Panc1 (cell line): ENCODE results near the gene SLC8A1. TPM values are rescaled to one million over a fixed set of nuclear protein-coding genes. Genes with fewer than 3 reads are reported as not detected.

Experiments used
- ATAC-seq: fragments of 200-7000 bp; cut with Tn5 transposase; 2 replicates; pipeline ENCODE4 v1.9.1; 2020; ENCODE audit warnings: mild to moderate bottlenecking, moderate library complexity
- BruUV-seq: library from RNA; stranded (reverse); fragments of 400-500 nt; replicated peaks from 2 replicates; lab custom pipeline; 2021; lab: Mats Ljungman, UMichigan
- CTCF ChIA-PET: fragments of 300-600 bp; sonication (Branson Sonifier 250); formaldehyde crosslinking; loops from one replicate; lab custom pipeline; 2022; ENCODE audit warnings: antibody characterized with exemption; lab: Charles Lee
- POLR2A ChIA-PET: fragments of 300-600 bp; sonication (Branson Sonifier 250); formaldehyde crosslinking; loops from one replicate; lab custom pipeline; 2022; ENCODE audit warnings: antibody characterized with exemption; lab: Charles Lee
- DNase-seq: peaks from one replicate; pipeline ENCODE4 v3.0.0-alpha.2; 2010; ENCODE audit warnings: low read depth, low spot score
- H3K27ac ChIP-seq: 2 replicates; pipeline ENCODE4 v1.5.1; 2011; ENCODE audit warnings: mild to moderate bottlenecking, low read length, inconsistent platforms
- H3K27me3 ChIP-seq: fragments of 200-500 bp; sonication (Bioruptor generic); 2 replicates; pipeline ENCODE4 v1.6.0; 2014; ENCODE audit warnings: low read length, inconsistent platforms; ENCODE audit not compliant: control insufficient read depth, insufficient read depth
- H3K36me3 ChIP-seq: fragments of 200-500 bp; sonication (Bioruptor generic); 2 replicates; pipeline ENCODE4 v1.5.1; 2014; ENCODE audit warnings: inconsistent platforms, mild to moderate bottlenecking, low read length, moderate library complexity; ENCODE audit not compliant: control insufficient read depth, insufficient read depth
- H3K4me1 ChIP-seq: 2 replicates; pipeline ENCODE4 v1.5.1; 2011; ENCODE audit warnings: inconsistent platforms, mild to moderate bottlenecking, low read length, moderate library complexity; ENCODE audit not compliant: control insufficient read depth, insufficient read depth
- H3K4me3 ChIP-seq, 2 experiments: 2 replicates each; pipeline ENCODE4 v1.5.1; 2011 to 2012; ENCODE audit warnings: low read depth in 2 of 2, low read length in 2 of 2, mild to moderate bottlenecking in 2 of 2, inconsistent platforms in 1 of 2, moderate library complexity in 1 of 2
- H3K9me3 ChIP-seq: fragments of 200-500 bp; sonication (Bioruptor generic); 2 replicates; pipeline ENCODE4 v1.5.1; 2014; ENCODE audit warnings: low read depth, mild to moderate bottlenecking, inconsistent platforms, low read length, moderate library complexity; ENCODE audit not compliant: control insufficient read depth, insufficient read depth
- CTCF ChIP-seq: fragments of 450-650 bp; IDR thresholded peaks from 2 replicates; pipeline ENCODE4 v1.5.1; 2017; ENCODE audit warnings: mild to moderate bottlenecking
- POLR2AphosphoS5 ChIP-seq: IDR thresholded peaks from 2 replicates; pipeline ENCODE4 v1.6.1; 2012; ENCODE audit warnings: mild to moderate bottlenecking, low read depth, low read length, moderate library complexity
- REST ChIP-seq, 2 experiments: IDR thresholded peaks; 2 replicates each; pipeline ENCODE4 v1.6.1; 2011 to 2012; ENCODE audit warnings: low read depth in 2 of 2, control low read depth in 1 of 2, low read length in 1 of 2, mild to moderate bottlenecking in 1 of 2, moderate library complexity in 1 of 2; ENCODE audit not compliant: insufficient read depth in 1 of 2
- SIN3A ChIP-seq: IDR thresholded peaks from 2 replicates; pipeline ENCODE4 v1.6.1; 2012; ENCODE audit warnings: low read depth, mild to moderate bottlenecking, low read length, moderate library complexity, borderline replicate concordance; ENCODE audit not compliant: insufficient read depth
- TCF7L2 ChIP-seq: IDR thresholded peaks from 2 replicates; pipeline ENCODE4 v1.6.1; 2011; ENCODE audit warnings: mild to moderate bottlenecking, low read depth, low read length, inconsistent platforms
- in situ Hi-C: cut with HindIII; loops from 2 replicates; pipeline ENCODE4 v1.10.0; 2016; ENCODE audit warnings: low sequenced_read_pairs, low pct_unique_long_range_greater_than_20kb
- intact Hi-C: fragments of 100-400 bp; cut with micrococcal nuclease; formaldehyde crosslinking; loops from one replicate; pipeline ENCODE4 v1.10.0; 2022; ENCODE audit not compliant: unreplicated experiment
- total RNA-seq: library from RNA; stranded (reverse); gene quantifications from one replicate; pipeline ENCODE4 v1.2.1, GENCODE V29; 2021; ENCODE audit not compliant: unreplicated experiment

SLC8A1 gene
- total RNA-seq, 1 experiment from 2014 or later: 0.59 TPM

GRCh38 chr2:40421631-40422297, 30.1 kb downstream of the SLC8A1 start:
- no peak for DNase-seq
- Histone ChIP-seq H3K27ac (no peak overlapping the region), H3K4me1 (no peaks in the 10 kb centered on the region), H3K27me3 (no peaks in the 10 kb centered on the region), H3K36me3 (no peaks in the 10 kb centered on the region), H3K9me3 (no peaks in the 10 kb centered on the region), H3K4me3 (no peak overlapping the region)
- ATAC-seq: no peak
- intact Hi-C loops (no loop called here), in situ Hi-C loops (no loop called here)
- BruUV-seq: no TSS peak
- TF ChIP-seq POLR2AphosphoS5 (no peak), SIN3A (no peak), REST (IDR thresholded peaks at IDR 0.05; ENCODE audit: insufficient read depth in 1 of 2, low read depth in 2 of 2, low read length in 1 of 2) (no peak), CTCF (no peak), TCF7L2 (no peak)
- ChIA-PET CTCF (no interaction called here), POLR2A (no interaction called here)

GRCh38 chr2:40420478-40420877, 31.4 kb downstream of the SLC8A1 start:
- no peaks in the 10 kb centered on the region for H3K27me3 ChIP-seq
- H3K9me3 ChIP-seq: no peaks in the 10 kb centered on the region
- ATAC-seq (no peak), DNase-seq (no peak)
- CTCF ChIA-PET: no interaction called here
- TF ChIP-seq TCF7L2 (no peak), POLR2AphosphoS5 (no peak), SIN3A (no peak), CTCF (no peak), REST (IDR thresholded peaks at IDR 0.05; ENCODE audit: insufficient read depth in 1 of 2, low read depth in 2 of 2, low read length in 1 of 2) (no peak)
- BruUV-seq: no TSS peak
- in situ Hi-C loops: no loop called here
- H3K27ac ChIP-seq: no peak overlapping the region
- H3K4me1 ChIP-seq: no peaks in the 10 kb centered on the region
- no peak overlapping the region for H3K4me3 ChIP-seq
- intact Hi-C loops: no loop called here
- no peaks in the 10 kb centered on the region for H3K36me3 ChIP-seq
- POLR2A ChIA-PET: interaction anchor here (0.6 kb wide), 1 partner anchor 79 kb away, joined by 3 read pairs; no protein-coding TSS in a partner anchor
